Upper lobe of left lung (tissue), 6 donors: ENCODE measurements around the gene DLX3. TPM values are rescaled to one million over a fixed set of nuclear protein-coding genes. Genes with fewer than 3 reads are reported as not detected.

Experiments
- ATAC-seq, 2 donors: fragments of 200-7000 bp; cut with Tn5 transposase; one replicate each; pipeline ENCODE4 v1.9.1; 2022; ENCODE audit warnings: mild to moderate bottlenecking in 2 of 2, moderate library complexity in 2 of 2; ENCODE audit not compliant: low FRiP score in 2 of 2
- DNase-seq, 2 donors: peaks; one replicate each; pipeline ENCODE4 v3.0.0-alpha.2; 2019 to 2020
- H3K27ac ChIP-seq, 4 donors: fragments of 200-600 bp; sonication (generic); one replicate each; pipeline ENCODE4 v1.5.1; 2016 to 2019
- H3K27me3 ChIP-seq, 4 donors: fragments of 200-600 bp; sonication (generic); one replicate each; pipeline ENCODE4 v1.5.1; 2017 to 2019
- H3K36me3 ChIP-seq, 4 donors: fragments of 200-600 bp; sonication (generic); one replicate each; pipeline ENCODE4 v1.5.1; 2016 to 2019
- H3K4me1 ChIP-seq, 4 donors: fragments of 200-600 bp; sonication (generic); one replicate each; pipeline ENCODE4 v1.5.1; 2018 to 2019
- H3K4me3 ChIP-seq, 4 donors: fragments of 200-600 bp; sonication (generic); one replicate each; pipeline ENCODE4 v1.5.1; 2017 to 2019; ENCODE audit warnings: mild to moderate bottlenecking in 2 of 4, moderate library complexity in 1 of 4
- H3K9me3 ChIP-seq, 4 donors: fragments of 200-600 bp; sonication (generic); one replicate each; pipeline ENCODE4 v1.5.1; 2018 to 2019
- CTCF ChIP-seq, 6 experiments: fragments of 450-650 bp in 4 of 6; fragments of 200-600 bp in 2 of 6; sonication (generic) in 2 of 6; IDR thresholded peaks; one replicate each; pipeline ENCODE4 v1.5.1; 2016 to 2019; ENCODE audit warnings: antibody characterized with exemption in 6 of 6
- EP300 ChIP-seq, 4 donors: sonication (generic); formaldehyde crosslinking; IDR thresholded peaks; one replicate each; pipeline ENCODE4 v1.5.1; 2017; ENCODE audit warnings: antibody characterized with exemption in 4 of 4, control low read depth in 2 of 4
- POLR2A ChIP-seq, 4 donors: fragments of 450-650 bp; IDR thresholded peaks; one replicate each; pipeline ENCODE4 v1.5.1; 2016 to 2017; ENCODE audit warnings: antibody characterized with exemption in 4 of 4, mild to moderate bottlenecking in 2 of 4
- POLR2AphosphoS5 ChIP-seq, 2 donors: sonication (generic); formaldehyde crosslinking; IDR thresholded peaks; one replicate each; pipeline ENCODE4 v1.5.1; 2017; ENCODE audit warnings: antibody characterized with exemption in 2 of 2
- WGBS, 2 donors: methylation state at CpG; one replicate each; pipeline ENCODE4 v1.1.5; 2017 to 2018; 5-methylcytosine and 5-hydroxymethylcytosine counted together
- total RNA-seq, 6 donors: library from RNA; depleted of rRNA in 4 of 6; stranded (reverse); fragments of >200 nt in 4 of 6; gene quantifications; one replicate each; pipeline versions ENCODE4 v1.1.0 to v1.2.1, GENCODE V29; 2016 to 2021
- donor health status: DM: no; HTN: no; CAD: no; lungs with moderate emphysema.
- donor health status: DM: no; HTN: yes; CAD: no; lungs with severe emphysema.

The DLX3 gene
- total RNA-seq, 6 donors from 2014 or later = 0.20 to 0.91 (median 0.54) TPM; not detected in 2

GRCh38 chr17:49971848-49972485 lies 23.1 kb downstream of the DLX3 start:
- Histone ChIP-seq H3K4me1 (peaks cover 26 to 43% (median 33%) of the 10 kb centered on the region in 4 donors), H3K27me3 (peaks cover 0 to 61% (median 39%) of the 10 kb centered on the region in 4 donors), H3K4me3 (peak overlapping the region in 1 of 4 donors; percentile 7), H3K9me3 (no peaks in the 10 kb centered on the region), H3K27ac (no peak overlapping the region), H3K36me3 (no peaks in the 10 kb centered on the region)
- TF ChIP-seq POLR2AphosphoS5 (IDR thresholded peaks at IDR 0.05) = no peak
- no peak for TF ChIP-seq CTCF (IDR thresholded peaks at IDR 0.05)
- no peak for TF ChIP-seq POLR2A (IDR thresholded peaks at IDR 0.05)
- no peak for TF ChIP-seq EP300 (IDR thresholded peaks at IDR 0.05)
- peak in 1 of 2 donors; percentile 83 for DNase-seq
- ATAC-seq = no peak
- 0 to 4% methylated on average over 1 to 55 of the region's 55 CpGs for WGBS, 2 donors

GRCh38 chr17:49971199-49971847 lies 23.7 kb downstream of the DLX3 start:
- H3K27me3 ChIP-seq = peaks cover 0 to 67% (median 39%) of the 10 kb centered on the region in 4 donors
- H3K27ac ChIP-seq = no peak overlapping the region
- no peaks in the 10 kb centered on the region for H3K9me3 ChIP-seq
- WGBS, 2 donors = 18 to 35% methylated on average over 15 to 35 of the region's 35 CpGs
- DNase-seq = no peak
- no peak for TF ChIP-seq POLR2AphosphoS5 (IDR thresholded peaks at IDR 0.05)
- TF ChIP-seq EP300 (IDR thresholded peaks at IDR 0.05) = no peak
- no peak for TF ChIP-seq CTCF (IDR thresholded peaks at IDR 0.05)
- no peak for TF ChIP-seq POLR2A (IDR thresholded peaks at IDR 0.05)
- peaks cover 26 to 43% (median 33%) of the 10 kb centered on the region in 4 donors for H3K4me1 ChIP-seq
- H3K4me3 ChIP-seq = peak overlapping the region in 1 of 4 donors; percentile 7
- no peaks in the 10 kb centered on the region for H3K36me3 ChIP-seq
- ATAC-seq = no peak

- 59 to 82% methylated on average over 3 of the region's 3 CpGs for WGBS, 2 donors
- H3K9me3 ChIP-seq = no peaks in the 10 kb centered on the region
- TF ChIP-seq CTCF (IDR thresholded peaks at IDR 0.05) (no peak), POLR2A (IDR thresholded peaks at IDR 0.05) (no peak), EP300 (IDR thresholded peaks at IDR 0.05) (no peak), POLR2AphosphoS5 (IDR thresholded peaks at IDR 0.05) (no peak)
- H3K4me1 ChIP-seq = peaks cover 26 to 46% (median 33%) of the 10 kb centered on the region in 4 donors
- H3K36me3 ChIP-seq = no peaks in the 10 kb centered on the region
- no peak overlapping the region for H3K27ac ChIP-seq
- DNase-seq (no peak), ATAC-seq (no peak)
- H3K4me3 ChIP-seq = no peak overlapping the region
- H3K27me3 ChIP-seq = peaks cover 0 to 75% (median 42%) of the 10 kb centered on the region in 4 donors
Observed at GRCh38 chr17:49970498-49970897, 24.5 kb downstream of the DLX3 start.

GRCh38 chr17:49969795-49970389 lies 25.1 kb downstream of the DLX3 start:
- WGBS, 2 donors = 26 to 41% methylated on average over 8 to 14 of the region's 18 CpGs
- peaks cover 26 to 52% (median 37%) of the 10 kb centered on the region in 4 donors for H3K4me1 ChIP-seq
- no peak for ATAC-seq
- TF ChIP-seq CTCF (IDR thresholded peaks at IDR 0.05) = no peak
- TF ChIP-seq POLR2A (IDR thresholded peaks at IDR 0.05) = no peak
- no peak for TF ChIP-seq POLR2AphosphoS5 (IDR thresholded peaks at IDR 0.05)
- no peak for TF ChIP-seq EP300 (IDR thresholded peaks at IDR 0.05)
- H3K36me3 ChIP-seq = no peaks in the 10 kb centered on the region
- peak overlapping the region in 2 of 4 donors; percentile 56 to 63 for H3K4me3 ChIP-seq
- peaks cover 0 to 81% (median 48%) of the 10 kb centered on the region in 4 donors for H3K27me3 ChIP-seq
- H3K27ac ChIP-seq = no peak overlapping the region
- H3K9me3 ChIP-seq = no peaks in the 10 kb centered on the region
- no peak for DNase-seq
